HepG2 (cell line): ENCODE results near the gene PSD4. TPM values are rescaled to one million over a fixed set of nuclear protein-coding genes. Genes with fewer than 3 reads are reported as not detected.

Experiments used
- ATF1 ChIP-seq: IDR thresholded peaks from 2 replicates; pipeline ENCODE4 v1.6.1; 2016; ENCODE audit warnings: mild to moderate bottlenecking, control low read depth
- CHCHD3 ChIP-seq: sonication (generic); formaldehyde crosslinking; IDR thresholded peaks from 2 replicates; pipeline ENCODE4 v1.8.0; 2022; ENCODE audit warnings: mild to moderate bottlenecking, missing genetic modification reagents, moderate library complexity
- EHMT2 ChIP-seq: fragments of 200-600 bp; sonication (generic); IDR thresholded peaks from 2 replicates; pipeline ENCODE4 v1.7.0; 2017; ENCODE audit warnings: antibody characterized with exemption, low read depth, low read length, borderline replicate concordance
- FOXO1 ChIP-seq: sonication (generic); formaldehyde crosslinking; IDR thresholded peaks from 2 replicates; pipeline ENCODE4 v1.4.0; 2020; ENCODE audit warnings: missing genetic modification reagents
- HNRNPL ChIP-seq: fragments of 200-400 bp; formaldehyde crosslinking; IDR thresholded peaks from 2 replicates; pipeline ENCODE4 v1.6.1; 2017; ENCODE audit warnings: mild to moderate bottlenecking, low read depth, low read length
- IRX3 ChIP-seq: sonication (generic); formaldehyde crosslinking; IDR thresholded peaks from 2 replicates; pipeline ENCODE4 v1.8.1; 2023; ENCODE audit warnings: mild to moderate bottlenecking, low read depth, missing genetic modification reagents, borderline replicate concordance
- KDM3A ChIP-seq: IDR thresholded peaks from 2 replicates; pipeline ENCODE4 v1.6.1; 2018; ENCODE audit warnings: low read depth, missing compliant biosample characterization
- MATR3 ChIP-seq: sonication (generic); formaldehyde crosslinking; IDR thresholded peaks from 2 replicates; pipeline ENCODE4 v1.4.0; 2020; ENCODE audit warnings: missing genetic modification reagents
- MTF1 ChIP-seq: sonication (generic); formaldehyde crosslinking; IDR thresholded peaks from 2 replicates; pipeline ENCODE4 v1.5.0; 2020; ENCODE audit warnings: missing genetic modification reagents
- TCF12 ChIP-seq, 2 experiments: fragments of 450-650 bp in 1 of 2; sonication (generic) in 1 of 2; formaldehyde crosslinking in 1 of 2; IDR thresholded peaks; 2 replicates each; pipeline versions ENCODE4 v1.6.1 to v1.8.0; 2017 to 2022; ENCODE audit warnings: antibody characterized with exemption in 1 of 2, mild to moderate bottlenecking in 1 of 2, missing genetic modification reagents in 1 of 2, moderate library complexity in 1 of 2
- XBP1 ChIP-seq: sonication (generic); formaldehyde crosslinking; IDR thresholded peaks from 2 replicates; pipeline ENCODE4 v1.5.0; 2020; ENCODE audit warnings: missing genetic modification reagents
- ZBTB1 ChIP-seq: sonication (generic); formaldehyde crosslinking; IDR thresholded peaks from 2 replicates; pipeline ENCODE4 v1.4.0; 2020; ENCODE audit warnings: missing genetic modification reagents, borderline replicate concordance
- ZNF260 ChIP-seq: sonication (generic); formaldehyde crosslinking; IDR thresholded peaks from 2 replicates; pipeline ENCODE4 v1.4.0; 2020; ENCODE audit warnings: missing genetic modification reagents, low read depth, mild to moderate bottlenecking, borderline replicate concordance
- ZNF496 ChIP-seq: sonication (generic); formaldehyde crosslinking; IDR thresholded peaks from 2 replicates; pipeline ENCODE4 v1.8.1; 2023; ENCODE audit warnings: mild to moderate bottlenecking, moderate library complexity, missing genetic modification reagents; ENCODE audit not compliant: insufficient replicate concordance
- ZNF607 ChIP-seq: sonication (generic); formaldehyde crosslinking; IDR thresholded peaks from 2 replicates; pipeline ENCODE4 v1.5.1; 2020; ENCODE audit warnings: missing genetic modification reagents, mild to moderate bottlenecking, borderline replicate concordance
- ZNF652 ChIP-seq: IDR thresholded peaks from 2 replicates; pipeline ENCODE4 v1.6.1; 2016; ENCODE audit warnings: low read depth, borderline replicate concordance
- ZNF777 ChIP-seq: sonication (generic); formaldehyde crosslinking; IDR thresholded peaks from 2 replicates; pipeline ENCODE4 v1.4.0; 2020; ENCODE audit warnings: missing genetic modification reagents
- ZNF790 ChIP-seq: sonication (generic); formaldehyde crosslinking; IDR thresholded peaks from 2 replicates; pipeline ENCODE4 v1.8.0; 2022; ENCODE audit warnings: missing genetic modification reagents, mild to moderate bottlenecking, borderline replicate concordance
- polyA plus RNA-seq, 8 experiments: library from polyadenylated mRNA; depleted of rRNA in 3 of 8; stranded (reverse) in 7 of 8; unstranded in 1 of 8; fragments of >200 nt; fragmentation: Illumina TruSeq in 4 of 8; extraction: Trizol in 4 of 8; gene quantifications; 2 replicates each; pipeline versions ENCODE4 v1.2.1 to v1.2.3, GENCODE V29; 2011 to 2016; ENCODE audit warnings: low read depth in 4 of 8, missing spikeins in 1 of 8, mixed read lengths in 1 of 8; ENCODE audit not compliant: insufficient read depth in 1 of 8
- total RNA-seq, 5 experiments: library from RNA; depleted of rRNA; stranded (reverse); fragments of >200 nt; fragmentation: Illumina TruSeq; extraction: Trizol; gene quantifications; 2 replicates each; pipeline ENCODE4 v1.2.3, GENCODE V29; 2016; ENCODE audit warnings: low read depth in 1 of 5
- TF ChIP-seq, protein P1 (sequence below): sonication (generic); formaldehyde crosslinking; IDR thresholded peaks from 2 replicates; pipeline ENCODE4 v1.5.1; 2020; ENCODE audit warnings: mild to moderate bottlenecking, missing genetic modification reagents
- TF ChIP-seq, protein P2 (sequence below): sonication (generic); formaldehyde crosslinking; IDR thresholded peaks from 2 replicates; pipeline ENCODE4 v1.4.0; 2020; ENCODE audit warnings: missing genetic modification reagents
- TF ChIP-seq, protein P3 (sequence below): sonication (generic); formaldehyde crosslinking; IDR thresholded peaks from 2 replicates; pipeline ENCODE4 v1.4.0; 2020; ENCODE audit warnings: missing genetic modification reagents, mild to moderate bottlenecking, borderline replicate concordance
- TF ChIP-seq, protein P4 (sequence below): sonication (generic); formaldehyde crosslinking; IDR thresholded peaks from 2 replicates; pipeline ENCODE4 v1.8.1; 2023; ENCODE audit warnings: mild to moderate bottlenecking, missing genetic modification reagents

Gene PSD4
- total and polyA plus RNA-seq, 2 of the 13 experiments (the other 11 are each of a cell fraction or from before 2014, with no cell fraction given), result 5.8 to 9.4 TPM

DNA sequence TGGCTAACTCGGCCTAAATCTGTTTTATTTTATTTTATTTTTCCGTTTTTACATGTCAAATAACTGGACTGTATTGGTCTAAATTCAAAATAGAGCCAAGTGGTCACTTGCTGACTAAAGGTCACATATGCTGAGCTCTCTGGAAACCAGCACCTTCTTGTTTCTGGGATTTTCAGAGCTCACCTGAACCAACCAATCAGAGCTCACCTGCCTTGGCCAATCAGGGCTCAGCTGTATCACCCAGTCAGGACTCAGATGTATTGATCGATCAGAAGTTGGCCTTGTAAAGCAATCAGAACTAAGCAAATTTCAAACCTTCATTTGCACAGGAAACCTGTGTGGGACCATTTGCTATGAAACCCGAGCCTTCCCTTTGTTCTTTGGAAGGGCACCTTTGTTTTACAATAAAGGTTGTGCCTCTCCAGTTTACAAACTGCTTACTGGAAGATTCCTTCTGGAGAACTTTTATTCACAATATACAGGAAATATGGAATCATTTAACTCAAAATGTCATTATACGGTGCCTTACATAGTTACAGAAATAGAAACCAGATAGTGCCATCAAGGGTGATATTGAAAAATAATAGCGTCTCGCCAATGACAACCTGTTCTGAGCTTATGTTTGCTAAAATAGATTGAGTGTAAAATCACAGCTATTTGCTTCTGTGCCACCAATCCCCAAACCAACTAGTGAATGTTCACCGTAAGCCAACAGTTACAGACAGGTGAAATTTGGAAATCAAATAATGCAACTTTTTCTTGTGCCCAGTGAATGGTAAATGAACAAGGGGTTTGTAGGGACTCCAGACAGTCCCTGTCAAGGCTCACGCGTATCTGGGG lies 17.3 kb upstream of the PSD4 start (continued):
- TF ChIP-seq, protein P1, sequence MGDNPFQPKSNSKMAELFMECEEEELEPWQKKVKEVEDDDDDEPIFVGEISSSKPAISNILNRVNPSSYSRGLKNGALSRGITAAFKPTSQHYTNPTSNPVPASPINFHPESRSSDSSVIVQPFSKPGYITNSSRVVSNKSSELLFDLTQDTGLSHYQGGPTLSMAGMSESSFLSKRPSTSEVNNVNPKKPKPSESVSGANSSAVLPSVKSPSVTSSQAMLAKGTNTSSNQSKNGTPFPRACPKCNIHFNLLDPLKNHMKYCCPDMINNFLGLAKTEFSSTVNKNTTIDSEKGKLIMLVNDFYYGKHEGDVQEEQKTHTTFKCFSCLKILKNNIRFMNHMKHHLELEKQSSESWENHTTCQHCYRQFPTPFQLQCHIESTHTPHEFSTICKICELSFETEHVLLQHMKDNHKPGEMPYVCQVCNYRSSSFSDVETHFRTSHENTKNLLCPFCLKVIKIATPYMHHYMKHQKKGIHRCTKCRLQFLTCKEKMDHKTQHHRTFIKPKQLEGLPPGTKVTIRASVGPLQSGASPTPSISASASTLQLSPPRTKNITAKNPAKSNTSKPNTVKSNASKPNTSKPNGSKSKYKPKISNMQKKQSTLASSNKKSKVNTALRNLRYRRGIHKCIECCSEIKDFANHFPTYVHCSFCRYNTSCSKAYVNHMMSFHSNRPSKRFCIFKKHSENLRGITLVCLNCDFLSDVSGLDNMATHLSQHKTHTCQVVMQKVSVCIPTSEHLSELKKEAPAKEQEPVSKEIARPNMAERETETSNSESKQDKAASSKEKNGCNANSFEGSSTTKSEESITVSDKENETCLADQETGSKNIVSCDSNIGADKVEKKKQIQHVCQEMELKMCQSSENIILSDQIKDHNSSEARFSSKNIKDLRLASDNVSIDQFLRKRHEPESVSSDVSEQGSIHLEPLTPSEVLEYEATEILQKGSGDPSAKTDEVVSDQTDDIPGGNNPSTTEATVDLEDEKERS (CRISPR knock-in tag), result peak; percentile 86
- TF ChIP-seq ZNF607 (CRISPR knock-in tag) (0 out of 2 replicates have a peak, but pooled peaks have one; percentile 6), ATF1 (CRISPR knock-in tag) (no peak), MATR3 (CRISPR knock-in tag) (no peak), FOXO1 (CRISPR knock-in tag) (no peak), ZBTB1 (CRISPR knock-in tag) (no peak), KDM3A (CRISPR knock-in tag) (no peak), ZNF260 (CRISPR knock-in tag) (no peak), MTF1 (CRISPR knock-in tag) (no peak), ZNF777 (CRISPR knock-in tag) (no peak), IRX3 (CRISPR knock-in tag) (no peak), ZNF790 (CRISPR knock-in tag) (0 out of 2 replicates have a peak, but pooled peaks have one; percentile 22), EHMT2 (no peak), ZNF652 (no peak), TCF12 (IDR thresholded peaks at IDR 0.05) (no peak), TCF12 (CRISPR knock-in tag; IDR thresholded peaks at IDR 0.05) (no peak), XBP1 (CRISPR knock-in tag) (no peak), CHCHD3 (CRISPR knock-in tag) (no peak), ZNF496 (no peak), HNRNPL (no peak)
- TF ChIP-seq, protein P2, sequence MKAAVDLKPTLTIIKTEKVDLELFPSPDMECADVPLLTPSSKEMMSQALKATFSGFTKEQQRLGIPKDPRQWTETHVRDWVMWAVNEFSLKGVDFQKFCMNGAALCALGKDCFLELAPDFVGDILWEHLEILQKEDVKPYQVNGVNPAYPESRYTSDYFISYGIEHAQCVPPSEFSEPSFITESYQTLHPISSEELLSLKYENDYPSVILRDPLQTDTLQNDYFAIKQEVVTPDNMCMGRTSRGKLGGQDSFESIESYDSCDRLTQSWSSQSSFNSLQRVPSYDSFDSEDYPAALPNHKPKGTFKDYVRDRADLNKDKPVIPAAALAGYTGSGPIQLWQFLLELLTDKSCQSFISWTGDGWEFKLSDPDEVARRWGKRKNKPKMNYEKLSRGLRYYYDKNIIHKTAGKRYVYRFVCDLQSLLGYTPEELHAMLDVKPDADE (CRISPR knock-in tag), result no peak
- TF ChIP-seq, protein P3, sequence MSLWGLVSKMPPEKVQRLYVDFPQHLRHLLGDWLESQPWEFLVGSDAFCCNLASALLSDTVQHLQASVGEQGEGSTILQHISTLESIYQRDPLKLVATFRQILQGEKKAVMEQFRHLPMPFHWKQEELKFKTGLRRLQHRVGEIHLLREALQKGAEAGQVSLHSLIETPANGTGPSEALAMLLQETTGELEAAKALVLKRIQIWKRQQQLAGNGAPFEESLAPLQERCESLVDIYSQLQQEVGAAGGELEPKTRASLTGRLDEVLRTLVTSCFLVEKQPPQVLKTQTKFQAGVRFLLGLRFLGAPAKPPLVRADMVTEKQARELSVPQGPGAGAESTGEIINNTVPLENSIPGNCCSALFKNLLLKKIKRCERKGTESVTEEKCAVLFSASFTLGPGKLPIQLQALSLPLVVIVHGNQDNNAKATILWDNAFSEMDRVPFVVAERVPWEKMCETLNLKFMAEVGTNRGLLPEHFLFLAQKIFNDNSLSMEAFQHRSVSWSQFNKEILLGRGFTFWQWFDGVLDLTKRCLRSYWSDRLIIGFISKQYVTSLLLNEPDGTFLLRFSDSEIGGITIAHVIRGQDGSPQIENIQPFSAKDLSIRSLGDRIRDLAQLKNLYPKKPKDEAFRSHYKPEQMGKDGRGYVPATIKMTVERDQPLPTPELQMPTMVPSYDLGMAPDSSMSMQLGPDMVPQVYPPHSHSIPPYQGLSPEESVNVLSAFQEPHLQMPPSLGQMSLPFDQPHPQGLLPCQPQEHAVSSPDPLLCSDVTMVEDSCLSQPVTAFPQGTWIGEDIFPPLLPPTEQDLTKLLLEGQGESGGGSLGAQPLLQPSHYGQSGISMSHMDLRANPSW, result 0 out of 2 replicates have a peak, but pooled peaks have one; percentile 62
- TF ChIP-seq, protein P4, sequence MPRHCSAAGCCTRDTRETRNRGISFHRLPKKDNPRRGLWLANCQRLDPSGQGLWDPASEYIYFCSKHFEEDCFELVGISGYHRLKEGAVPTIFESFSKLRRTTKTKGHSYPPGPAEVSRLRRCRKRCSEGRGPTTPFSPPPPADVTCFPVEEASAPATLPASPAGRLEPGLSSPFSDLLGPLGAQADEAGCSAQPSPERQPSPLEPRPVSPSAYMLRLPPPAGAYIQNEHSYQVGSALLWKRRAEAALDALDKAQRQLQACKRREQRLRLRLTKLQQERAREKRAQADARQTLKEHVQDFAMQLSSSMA (CRISPR knock-in tag), result no peak
